22Rv1 (cell line): Measurements from ENCODE around the gene TENT4A.

Experiments
- H3K27ac ChIP-seq: fragments of 450-650 bp; 2 replicates; pipeline ENCODE4 v1.5.1; 2017
- CTCF ChIP-seq: fragments of 450-650 bp; IDR thresholded peaks from 2 replicates; pipeline ENCODE4 v1.5.1; 2017; ENCODE audit warnings: mild to moderate bottlenecking
- ZFX ChIP-seq: fragments of 450-650 bp; IDR thresholded peaks from 2 replicates; pipeline ENCODE4 v1.6.1; 2017; ENCODE audit warnings: antibody characterized with exemption, borderline replicate concordance

The TENT4A gene

GRCh38 chr5:6736524-6737042, 23.4 kb downstream of the TENT4A start:
- TF ChIP-seq CTCF (no peak), ZFX (no peak)
- no peak overlapping the region for H3K27ac ChIP-seq

GRCh38 chr5:6737043-6737941, 24.1 kb downstream of the TENT4A start:
- no peak overlapping the region for H3K27ac ChIP-seq
- TF ChIP-seq CTCF, result no peak
- no peak for TF ChIP-seq ZFX

- H3K27ac ChIP-seq, result no peak overlapping the region
- TF ChIP-seq CTCF (no peak), ZFX (no peak)
Observed at GRCh38 chr5:6739603-6740002, 26.4 kb downstream of the TENT4A start.

- H3K27ac ChIP-seq, result no peak overlapping the region
- TF ChIP-seq CTCF (no peak), ZFX (no peak)
Observed at GRCh38 chr5:6740586-6741150, 27.4 kb downstream of the TENT4A start.

GRCh38 chr5:6742081-6742758, 29.0 kb downstream of the TENT4A start:
- TF ChIP-seq CTCF (no peak), ZFX (no peak)
- no peak overlapping the region for H3K27ac ChIP-seq

- TF ChIP-seq ZFX (no peak), CTCF (no peak)
Observed at GRCh38 chr5:6743161-6743560, 29.9 kb downstream of the TENT4A start.

More at GRCh38 chr5:6743161-6743560, 29.9 kb downstream of the TENT4A start:
- no peak overlapping the region for H3K27ac ChIP-seq
